GM18502 (cell line): ENCODE data around the gene CFAP61.
"Not testable (repeated sequence)": the region's sequence is repeated elsewhere in the genome, so short reads cannot be mapped to it uniquely, and the experiment has no call there.

Experiments used
- ATAC-seq: cut with Tn5 transposase; IDR thresholded peaks from one replicate; pipeline ENCODE4 v1.9.1; 2021; ENCODE audit warnings: mild to moderate bottlenecking; ENCODE audit not compliant: unreplicated experiment, poor library complexity

CFAP61 gene

DNA sequence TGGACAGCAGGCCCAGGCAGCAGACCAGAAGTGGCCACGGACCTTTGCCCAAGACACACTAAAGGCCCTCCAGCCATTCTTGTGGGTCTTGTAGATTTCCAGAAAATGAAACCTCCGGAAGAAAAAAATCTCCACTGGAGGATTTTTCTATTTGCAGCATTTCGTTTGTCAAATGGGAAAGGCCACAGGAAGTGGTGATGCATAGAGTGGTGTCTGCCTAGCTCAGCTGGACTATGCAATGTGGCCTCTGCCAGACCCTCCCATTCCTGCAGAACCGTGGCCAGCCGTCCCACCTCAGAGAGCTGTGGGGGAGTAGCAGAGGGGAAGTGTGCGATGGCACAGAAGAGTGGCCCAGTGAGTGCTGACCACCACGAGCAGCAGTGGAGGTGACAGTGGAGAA is 291.6 kb downstream of the CFAP61 start:
- no peak for ATAC-seq

DNA sequence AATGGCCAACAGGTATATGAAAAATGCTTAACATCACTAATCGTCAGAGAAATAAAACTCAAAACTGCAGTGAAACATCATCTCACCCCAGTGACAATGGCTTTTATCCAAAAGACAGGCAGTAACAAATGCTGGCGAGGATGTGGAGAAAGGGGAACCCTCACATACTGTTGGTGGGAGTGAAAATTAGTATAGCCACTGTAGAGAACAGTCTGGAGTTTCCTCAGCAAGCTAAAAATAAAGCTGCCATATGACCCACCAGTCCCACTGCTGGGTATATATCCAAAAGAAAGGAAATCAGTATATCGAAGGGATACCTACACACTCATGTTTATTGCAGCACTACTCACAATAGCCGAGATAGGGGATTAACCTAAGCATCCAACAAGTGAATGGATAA is 292.1 kb downstream of the CFAP61 start:
- ATAC-seq, result no peak

DNA sequence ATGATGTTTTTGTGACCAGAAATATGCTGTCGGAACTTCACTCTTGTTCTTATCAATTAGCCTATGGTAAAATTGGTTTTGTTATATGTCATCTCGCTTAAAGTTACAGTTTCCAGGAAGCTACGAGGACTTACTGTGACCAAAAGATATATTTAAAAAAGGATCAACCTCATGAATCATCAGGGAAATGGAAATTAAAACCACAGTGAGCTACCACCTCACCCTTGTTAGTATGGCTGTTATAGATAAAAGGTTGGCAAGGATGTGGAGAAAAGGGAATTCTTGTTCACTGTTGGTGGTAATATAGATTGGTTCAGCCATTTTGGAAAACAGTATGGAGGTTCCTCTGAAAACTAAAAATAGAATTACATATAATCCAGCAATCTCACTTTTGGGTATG is 301.2 kb downstream of the CFAP61 start:
- no peak for ATAC-seq

DNA sequence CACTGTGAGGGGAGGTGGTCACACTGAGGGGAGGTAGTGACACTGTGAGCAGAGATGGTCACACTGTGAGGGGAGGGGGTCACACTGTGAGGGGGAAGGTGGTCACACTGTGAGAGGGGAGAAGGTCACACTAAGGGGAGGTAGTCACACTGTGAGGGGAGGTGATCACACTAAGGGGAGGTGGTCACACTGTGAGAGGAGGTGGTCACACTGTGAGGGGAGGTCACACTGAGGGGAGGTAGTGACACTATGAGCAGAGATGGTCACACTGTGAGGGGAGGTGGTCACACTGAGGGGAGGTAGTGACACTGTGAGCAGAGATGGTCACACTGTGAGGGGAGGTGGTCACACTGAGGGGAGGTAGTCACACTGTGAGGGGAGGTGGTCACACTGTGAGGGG is 303.2 kb downstream of the CFAP61 start:
- not testable (repeated sequence) for ATAC-seq

DNA sequence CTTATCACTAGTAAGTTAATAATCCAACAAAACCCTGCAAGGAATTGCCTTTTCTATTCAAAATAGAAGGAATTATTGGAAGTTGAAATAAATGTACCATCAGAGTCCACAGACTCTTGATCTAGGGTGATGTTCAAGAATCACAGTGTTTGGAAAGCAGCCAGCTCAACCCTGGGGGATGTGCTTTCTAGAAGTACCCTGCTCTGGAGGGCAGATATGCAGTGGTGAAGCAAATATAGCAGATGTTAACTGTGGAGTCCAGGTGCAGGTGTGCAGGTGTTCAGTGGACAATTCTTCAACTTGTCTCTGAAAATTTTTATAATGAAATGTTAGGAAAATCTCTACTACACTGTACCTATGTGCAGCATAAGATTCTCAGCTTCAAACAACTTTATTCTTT is 306.5 kb downstream of the CFAP61 start:
- no peak for ATAC-seq

DNA sequence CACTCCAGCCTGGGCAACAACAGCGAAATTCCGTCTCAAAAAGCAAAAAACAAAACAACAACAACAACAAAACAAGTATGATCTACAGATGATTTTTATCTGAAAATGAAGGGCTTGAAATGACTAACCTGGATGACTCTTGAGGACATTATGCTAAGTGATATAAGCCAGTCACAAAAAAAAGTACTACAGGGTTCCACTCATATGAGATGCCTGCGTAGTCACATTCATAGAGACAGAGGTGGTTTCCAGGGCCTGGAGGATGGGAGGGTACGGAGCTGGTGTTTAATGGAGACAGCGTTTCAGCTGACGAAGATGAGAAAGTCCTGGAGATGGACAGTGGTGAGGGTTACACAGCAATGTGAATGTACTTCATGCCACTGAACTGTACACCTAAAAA is 307.3 kb downstream of the CFAP61 start:
- ATAC-seq, result no peak

DNA sequence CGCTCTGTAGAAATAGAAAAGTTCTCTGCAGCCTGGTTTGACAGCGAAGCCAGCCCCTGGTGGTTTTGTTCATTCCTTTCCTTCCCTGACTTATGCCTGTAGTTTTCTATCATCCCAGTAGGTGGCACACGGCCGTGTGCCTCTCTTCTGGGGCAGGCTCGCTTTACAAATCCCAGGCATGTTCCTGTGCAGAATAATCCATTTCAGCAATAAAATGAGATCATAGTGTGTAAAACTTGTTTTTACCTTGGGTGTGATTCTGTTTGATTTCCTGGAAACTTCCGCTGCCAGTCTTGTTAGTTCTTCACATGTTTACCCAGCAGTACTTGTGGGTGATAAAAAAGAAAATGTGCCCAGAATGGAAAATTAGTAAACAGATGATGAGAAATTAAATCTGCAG is 308.1 kb downstream of the CFAP61 start:
- no peak for ATAC-seq

DNA sequence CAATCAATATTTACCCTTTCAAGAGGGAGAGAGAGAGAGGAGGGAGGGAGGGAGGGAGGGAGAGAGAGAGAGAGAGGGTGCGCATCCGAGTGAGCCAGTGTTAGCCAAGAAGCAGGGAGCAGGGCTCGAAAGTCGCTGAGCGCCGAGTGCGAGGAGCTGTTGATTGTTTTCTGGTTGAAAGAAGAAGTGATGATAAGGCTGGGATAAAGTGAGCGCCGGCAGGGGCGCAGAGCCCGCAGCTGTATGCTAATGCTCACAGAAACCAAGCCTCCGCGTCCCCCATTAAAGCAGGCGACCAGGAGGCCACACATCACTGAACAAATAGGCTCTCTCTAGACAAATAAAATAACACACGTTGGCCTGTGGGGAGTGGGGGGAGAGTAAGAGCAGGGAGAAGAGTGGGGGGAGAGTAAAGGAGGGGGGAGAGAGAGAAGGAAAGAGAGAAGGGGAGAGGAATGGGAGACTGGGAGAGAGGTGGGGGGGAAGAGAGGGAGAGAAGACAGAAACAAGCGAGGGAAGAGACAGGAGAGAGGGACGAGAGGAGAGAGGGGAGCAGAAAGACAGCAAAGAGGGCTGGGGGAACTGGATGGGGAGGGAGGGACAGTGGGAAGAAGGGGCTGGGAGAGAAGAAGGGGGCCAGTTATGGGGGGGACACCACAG is 310.6 kb downstream of the CFAP61 start:
- ATAC-seq, result no peak

DNA sequence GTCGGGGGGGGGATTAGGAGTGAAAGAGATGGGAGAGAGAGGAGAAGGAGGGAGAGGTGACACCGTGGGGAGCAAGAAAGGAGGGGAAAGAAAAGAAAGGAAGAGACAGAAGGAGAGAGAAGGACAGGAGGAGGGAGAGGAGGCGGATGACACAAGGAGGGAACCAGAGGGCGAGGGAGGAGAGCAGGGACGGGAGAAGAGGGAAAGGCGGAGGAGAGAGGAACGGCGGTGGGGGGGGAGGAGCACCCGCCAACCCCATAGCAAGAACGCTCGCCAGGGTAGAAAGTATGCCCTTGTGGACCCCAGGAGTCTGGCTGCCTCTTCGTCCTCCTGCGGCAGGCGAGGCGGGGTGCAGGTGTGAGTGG is 311.1 kb downstream of the CFAP61 start:
- no peak for ATAC-seq

DNA sequence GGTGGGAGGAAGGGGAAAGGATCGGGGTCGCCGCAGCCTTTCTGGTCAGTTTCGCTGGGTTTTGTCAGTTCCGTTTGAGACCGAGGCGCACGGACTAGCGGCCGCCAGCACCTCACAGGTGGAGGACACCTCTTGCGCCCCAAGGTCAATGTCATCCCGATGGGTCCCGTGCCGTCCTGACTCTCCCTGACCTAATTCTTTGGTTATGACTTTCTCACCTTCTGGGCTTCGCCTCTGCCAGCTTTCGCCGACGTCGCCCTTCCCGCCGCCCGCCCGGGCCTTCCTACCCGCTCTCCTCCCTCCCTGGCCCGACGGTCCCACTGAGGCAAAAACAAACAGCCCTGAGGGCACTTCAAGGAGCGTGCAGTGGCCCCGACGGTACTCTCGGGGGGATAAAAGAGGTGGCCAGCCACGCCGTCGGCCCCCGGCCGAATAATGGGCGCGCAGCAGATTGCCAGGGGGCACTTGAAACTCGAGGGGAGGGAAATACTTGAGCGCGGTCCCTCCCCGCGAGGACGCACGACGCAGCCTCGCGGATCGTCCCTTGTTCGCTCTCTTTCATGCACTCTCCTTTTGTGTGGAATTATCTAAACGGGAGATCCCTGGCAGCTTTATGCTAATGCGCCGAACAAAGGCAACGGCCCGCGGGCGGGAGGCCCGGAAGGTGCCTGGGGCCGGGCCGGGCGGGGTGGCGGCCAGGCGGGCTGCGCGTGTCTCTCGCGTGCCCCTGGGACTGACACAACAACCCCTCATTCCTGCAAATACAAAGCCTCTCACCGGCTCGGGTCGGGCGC is 311.7 kb downstream of the CFAP61 start:
- ATAC-seq, result no peak

DNA sequence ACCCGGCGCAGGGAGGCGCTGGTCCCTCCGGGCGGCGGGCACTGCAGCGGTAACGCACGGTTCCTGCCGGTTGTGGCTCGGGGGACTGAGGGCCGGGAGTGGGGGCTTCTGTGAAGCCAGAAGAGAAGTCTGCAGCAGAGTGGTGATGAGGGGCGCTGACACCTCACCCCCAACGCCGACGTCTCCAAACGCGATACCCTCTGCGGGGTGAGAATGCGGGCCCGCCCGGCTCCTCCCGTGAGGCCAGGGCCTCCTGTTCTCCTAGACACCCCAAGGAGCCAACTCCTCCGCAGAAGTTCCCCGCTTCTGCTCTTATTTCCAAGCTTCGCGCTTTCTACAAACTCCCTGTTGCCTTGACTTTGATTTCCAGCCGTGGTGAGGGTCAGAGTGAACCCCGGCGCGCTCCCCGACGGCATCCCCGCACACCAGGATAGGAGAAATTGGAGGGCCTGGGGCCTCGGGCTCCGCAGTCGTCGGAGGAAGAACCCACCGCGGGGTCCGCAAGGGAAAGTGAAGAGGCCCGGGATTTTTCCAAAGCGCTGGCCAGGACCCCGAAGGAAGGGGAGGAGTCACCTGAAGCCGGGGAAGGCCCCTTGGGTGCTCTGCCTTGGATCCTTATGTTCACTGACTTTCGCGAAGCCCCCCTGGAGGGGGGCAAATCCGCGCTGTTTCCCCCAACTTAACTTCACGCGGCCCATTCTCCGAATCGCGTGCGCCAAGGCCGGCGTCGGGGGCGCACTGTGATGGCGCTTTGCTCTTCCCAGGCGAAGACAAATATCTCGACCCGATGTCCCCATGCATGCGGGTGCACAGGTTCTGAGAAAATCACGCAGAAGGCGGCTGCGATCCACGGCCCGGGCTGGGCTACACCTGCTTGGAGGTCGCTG is 312.5 kb downstream of the CFAP61 start:
- ATAC-seq, result no peak

DNA sequence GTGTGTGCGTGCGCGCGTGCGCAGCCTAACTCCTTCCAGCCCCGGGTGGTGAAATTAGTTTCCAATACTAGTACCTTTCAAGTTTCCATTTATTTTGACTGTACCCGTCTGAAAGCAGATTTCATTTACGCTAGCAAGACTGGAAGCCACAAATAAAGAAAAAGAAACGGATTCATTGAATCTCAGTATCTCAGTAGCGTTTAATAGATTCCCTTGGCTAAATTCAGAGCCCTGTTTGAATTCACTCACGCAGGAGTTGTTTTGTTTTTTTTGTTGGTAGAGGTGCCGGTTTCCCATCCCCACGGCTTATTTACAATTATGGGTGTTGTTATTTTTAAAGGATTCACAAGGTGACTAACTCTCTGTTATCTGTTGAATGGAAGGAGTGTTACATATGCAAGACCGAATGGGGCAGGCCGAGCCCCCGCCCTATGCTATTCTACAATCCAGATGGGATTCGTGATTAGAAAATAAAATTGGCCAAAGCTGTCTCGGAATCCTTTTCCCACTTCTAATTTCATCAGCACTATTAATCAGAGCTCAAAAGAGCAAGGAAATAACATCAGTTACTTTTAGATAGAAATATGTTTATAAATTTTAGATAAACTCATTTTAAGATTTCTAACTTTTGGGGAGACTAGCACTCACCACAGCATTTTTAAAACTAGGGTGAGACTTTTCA is 313.3 kb downstream of the CFAP61 start:
- no peak for ATAC-seq

DNA sequence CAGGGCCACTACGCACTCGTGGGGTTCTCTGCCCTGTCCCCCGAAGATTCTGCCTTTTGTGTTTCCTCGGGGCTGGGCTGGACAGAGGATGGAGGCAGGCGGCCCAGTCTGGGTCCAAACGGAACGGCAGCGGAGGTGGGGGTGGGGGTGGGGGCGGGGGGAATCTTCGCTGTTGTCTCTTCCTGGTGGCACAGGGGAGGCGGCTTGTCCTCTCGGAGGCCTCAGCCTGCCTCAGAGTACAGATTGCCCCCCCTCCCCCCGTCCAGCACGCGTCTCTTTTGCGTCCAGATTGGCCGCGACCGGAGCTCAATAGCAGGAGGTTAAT is 314.2 kb downstream of the CFAP61 start:
- ATAC-seq, result no peak

DNA sequence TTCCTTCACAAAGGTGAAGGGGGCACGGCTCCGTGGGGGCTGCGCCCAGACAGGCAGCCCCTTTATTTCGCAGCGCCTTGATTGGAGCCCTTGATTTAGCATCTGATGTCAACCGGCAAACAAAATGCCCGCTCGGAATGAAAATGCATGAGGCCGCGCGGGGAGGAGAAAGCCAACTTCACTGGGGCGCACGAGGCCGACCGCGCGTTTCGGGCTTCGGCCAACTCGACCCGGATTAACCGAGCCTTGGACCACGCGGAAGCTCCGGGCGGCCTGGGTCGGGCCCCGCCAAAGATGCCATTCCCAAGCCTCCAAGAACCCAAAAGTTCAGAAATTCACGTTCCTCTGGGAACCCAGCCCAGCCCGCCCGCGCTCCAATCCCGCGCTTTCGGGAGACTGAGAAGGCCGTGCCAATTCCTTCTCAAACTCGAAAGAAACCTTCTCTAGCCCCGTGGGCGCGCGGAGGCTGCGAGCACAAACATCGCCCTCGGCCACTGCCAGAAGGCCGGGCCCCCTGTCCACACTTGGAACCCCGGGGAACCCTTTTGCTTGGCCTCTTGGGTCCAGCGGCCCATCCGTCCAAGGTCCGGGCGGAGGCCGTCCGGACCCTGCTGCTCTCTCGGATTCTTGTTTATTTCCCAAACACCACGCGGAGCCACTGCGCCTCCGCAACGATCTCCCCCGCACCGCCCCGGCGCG is 314.7 kb downstream of the CFAP61 start:
- no peak for ATAC-seq

DNA sequence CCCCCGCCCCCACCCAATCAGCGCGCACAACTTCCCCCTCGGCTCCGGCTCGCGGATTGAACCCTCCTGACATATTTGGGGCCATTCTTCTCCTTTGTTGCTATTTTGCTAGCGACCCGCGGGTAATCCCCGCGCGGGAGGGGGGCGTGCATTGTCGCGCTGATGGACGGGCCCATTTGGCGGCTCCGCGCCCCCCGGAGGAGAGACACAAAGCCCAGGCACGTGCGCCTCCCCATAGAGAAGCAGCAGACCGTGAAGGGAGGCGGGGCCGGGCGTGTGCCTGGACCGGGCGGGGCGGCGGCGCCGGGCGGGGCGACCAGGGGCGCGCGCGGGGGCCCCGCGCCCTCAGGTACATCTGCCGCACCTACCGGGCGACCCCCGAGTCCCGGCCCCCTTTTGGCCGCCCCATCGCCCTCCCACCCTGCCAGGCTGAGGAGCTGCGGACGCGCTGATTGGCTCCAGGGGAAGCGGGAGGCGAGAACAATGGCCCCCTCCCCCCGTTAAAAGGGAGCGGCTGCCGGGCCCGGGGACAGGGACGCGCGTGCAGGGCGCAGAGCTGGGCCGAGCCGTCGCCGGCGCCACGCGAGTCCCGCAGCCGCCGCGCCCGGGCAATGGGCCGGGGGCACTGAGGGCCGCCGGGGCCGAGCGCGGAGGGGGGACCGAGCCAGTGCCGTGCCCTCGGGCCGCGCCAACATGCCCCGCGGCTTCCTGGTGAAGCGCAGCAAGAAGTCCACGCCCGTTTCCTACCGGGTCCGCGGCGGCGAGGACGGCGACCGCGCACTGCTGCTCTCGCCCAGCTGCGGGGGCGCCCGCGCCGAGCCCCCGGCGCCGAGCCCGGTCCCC is 315.5 kb downstream of the CFAP61 start, which contains the start of gene INSM1:
TSS of gene INSM1 (plus strand) at position 530 of the 843 bp plus-strand sequence. CDS start at position 694, 164 bp downstream.
- ATAC-seq, result no peak

DNA sequence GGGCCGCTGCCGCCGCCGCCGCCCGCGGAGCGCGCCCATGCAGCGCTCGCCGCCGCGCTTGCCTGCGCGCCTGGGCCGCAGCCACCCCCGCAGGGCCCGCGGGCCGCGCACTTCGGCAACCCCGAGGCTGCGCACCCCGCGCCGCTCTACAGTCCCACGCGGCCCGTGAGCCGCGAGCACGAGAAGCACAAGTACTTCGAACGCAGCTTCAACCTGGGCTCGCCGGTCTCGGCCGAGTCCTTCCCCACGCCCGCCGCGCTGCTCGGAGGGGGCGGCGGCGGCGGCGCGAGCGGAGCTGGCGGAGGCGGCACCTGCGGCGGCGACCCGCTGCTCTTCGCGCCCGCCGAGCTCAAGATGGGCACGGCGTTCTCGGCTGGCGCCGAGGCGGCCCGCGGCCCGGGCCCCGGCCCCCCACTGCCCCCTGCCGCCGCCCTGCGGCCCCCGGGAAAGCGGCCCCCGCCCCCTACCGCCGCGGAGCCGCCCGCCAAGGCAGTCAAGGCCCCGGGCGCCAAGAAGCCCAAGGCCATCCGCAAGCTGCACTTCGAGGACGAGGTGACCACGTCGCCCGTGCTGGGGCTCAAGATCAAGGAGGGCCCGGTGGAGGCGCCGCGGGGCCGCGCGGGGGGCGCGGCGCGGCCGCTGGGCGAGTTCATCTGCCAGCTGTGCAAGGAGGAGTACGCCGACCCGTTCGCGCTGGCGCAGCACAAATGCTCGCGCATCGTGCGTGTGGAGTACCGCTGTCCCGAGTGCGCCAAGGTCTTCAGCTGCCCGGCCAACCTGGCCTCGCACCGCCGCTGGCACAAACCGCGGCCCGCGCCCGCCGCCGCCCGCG is 316.3 kb downstream of the CFAP61 start:
- no peak for ATAC-seq

DNA sequence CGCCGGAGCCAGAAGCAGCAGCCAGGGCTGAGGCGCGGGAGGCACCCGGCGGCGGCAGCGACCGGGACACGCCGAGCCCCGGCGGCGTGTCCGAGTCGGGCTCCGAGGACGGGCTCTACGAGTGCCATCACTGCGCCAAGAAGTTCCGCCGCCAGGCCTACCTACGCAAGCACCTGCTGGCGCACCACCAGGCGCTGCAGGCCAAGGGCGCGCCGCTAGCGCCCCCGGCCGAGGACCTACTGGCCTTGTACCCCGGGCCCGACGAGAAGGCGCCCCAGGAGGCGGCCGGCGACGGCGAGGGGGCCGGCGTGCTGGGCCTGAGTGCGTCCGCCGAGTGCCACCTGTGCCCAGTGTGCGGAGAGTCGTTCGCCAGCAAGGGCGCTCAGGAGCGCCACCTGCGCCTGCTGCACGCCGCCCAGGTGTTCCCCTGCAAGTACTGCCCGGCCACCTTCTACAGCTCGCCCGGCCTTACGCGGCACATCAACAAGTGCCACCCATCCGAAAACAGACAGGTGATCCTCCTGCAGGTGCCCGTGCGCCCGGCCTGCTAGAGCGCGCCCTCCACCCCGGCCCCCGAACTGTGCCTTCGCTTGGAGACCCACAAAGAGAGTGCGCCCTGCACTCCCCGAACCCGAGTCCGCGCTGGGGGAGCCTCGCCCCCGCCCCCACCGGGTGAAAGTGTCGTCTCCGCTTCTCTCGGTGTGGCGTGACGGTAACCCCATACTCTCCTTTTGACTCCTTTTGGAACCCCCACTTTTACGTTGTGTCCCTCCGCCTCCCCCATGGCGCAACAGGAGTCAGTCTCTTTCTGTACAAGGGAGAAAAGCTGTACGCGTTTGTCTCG is 317.1 kb downstream of the CFAP61 start:
- ATAC-seq, result no peak
